H9 (cell line): ENCODE results near the gene UBE3B. TPM values are rescaled to one million over a fixed set of nuclear protein-coding genes. Genes with fewer than 3 reads are reported as not detected.

Experiments used
- DNase-seq: peaks from one replicate; pipeline ENCODE4 v3.0.0-alpha.2; 2017
- H2AFZ ChIP-seq: one replicate; pipeline ENCODE4 v1.6.1; 2013; ENCODE audit warnings: mild to moderate bottlenecking, low read length, control low read depth, moderate library complexity
- H2AK5ac ChIP-seq: 2 replicates; pipeline ENCODE4 v1.6.1; 2013; ENCODE audit warnings: low read length, control low read depth, mixed read lengths; ENCODE audit not compliant: insufficient read length
- H2BK120ac ChIP-seq: one replicate; pipeline ENCODE4 v1.6.1; 2013; ENCODE audit warnings: low read depth, mild to moderate bottlenecking, low read length, control low read depth, inconsistent platforms; ENCODE audit not compliant: poor library complexity, severe bottlenecking
- H2BK12ac ChIP-seq: 2 replicates; pipeline ENCODE4 v1.6.1; 2013; ENCODE audit warnings: low read length, control low read depth, mixed read lengths, low read depth; ENCODE audit not compliant: insufficient read length
- H2BK15ac ChIP-seq: 2 replicates; pipeline ENCODE4 v1.6.1; 2013; ENCODE audit warnings: low read depth, low read length, control low read depth
- H2BK20ac ChIP-seq: one replicate; pipeline ENCODE4 v1.6.1; 2013; ENCODE audit warnings: low read depth, mild to moderate bottlenecking, low read length, control low read depth, inconsistent platforms; ENCODE audit not compliant: poor library complexity, severe bottlenecking
- H2BK5ac ChIP-seq: 2 replicates; pipeline ENCODE4 v1.6.1; 2013; ENCODE audit warnings: low read length, control low read depth, mixed read lengths; ENCODE audit not compliant: insufficient read length
- H3K14ac ChIP-seq: 2 replicates; pipeline ENCODE4 v1.6.1; 2013; ENCODE audit warnings: low read length, control low read depth; ENCODE audit not compliant: insufficient read depth
- H3K18ac ChIP-seq: 2 replicates; pipeline ENCODE4 v1.6.1; 2013; ENCODE audit warnings: low read depth, mild to moderate bottlenecking, mixed read lengths, low read length, control low read depth; ENCODE audit not compliant: insufficient read length
- H3K23ac ChIP-seq: 2 replicates; pipeline ENCODE4 v1.6.1; 2013; ENCODE audit warnings: low read length, control low read depth, mixed read lengths, low read depth; ENCODE audit not compliant: insufficient read length
- H3K23me2 ChIP-seq: 2 replicates; pipeline ENCODE4 v1.6.1; 2013; ENCODE audit warnings: low read depth, mild to moderate bottlenecking, mixed read lengths, low read length, control low read depth; ENCODE audit not compliant: insufficient read length, poor library complexity, severe bottlenecking
- H3K27ac ChIP-seq: 2 replicates; pipeline ENCODE4 v1.5.1; 2013; ENCODE audit warnings: low read length, control low read depth, mixed read lengths, low read depth; ENCODE audit not compliant: insufficient read length
- H3K27me3 ChIP-seq: 2 replicates; pipeline ENCODE4 v1.6.1; 2013; ENCODE audit warnings: low read length, control low read depth, inconsistent platforms; ENCODE audit not compliant: insufficient read depth
- H3K4ac ChIP-seq: 2 replicates; pipeline ENCODE4 v1.6.1; 2013; ENCODE audit warnings: low read depth, mild to moderate bottlenecking, control low read depth, inconsistent platforms, low read length, moderate library complexity
- H3K4me1 ChIP-seq: 2 replicates; pipeline ENCODE4 v1.6.1; 2013; ENCODE audit warnings: low read length, control low read depth, inconsistent platforms; ENCODE audit not compliant: insufficient read depth
- H3K4me2 ChIP-seq: 2 replicates; pipeline ENCODE4 v1.6.1; 2013; ENCODE audit warnings: low read length, control low read depth, mixed read lengths; ENCODE audit not compliant: insufficient read length, insufficient read depth
- H3K56ac ChIP-seq: 2 replicates; pipeline ENCODE4 v1.6.1; 2013; ENCODE audit warnings: low read depth, mild to moderate bottlenecking, mixed read lengths, low read length, control low read depth; ENCODE audit not compliant: insufficient read length
- H3K79me1 ChIP-seq: 2 replicates; pipeline ENCODE4 v1.6.1; 2013; ENCODE audit warnings: low read depth, mild to moderate bottlenecking, moderate library complexity, low read length, control low read depth, inconsistent platforms; ENCODE audit not compliant: insufficient read depth, poor library complexity, severe bottlenecking
- H3K79me2 ChIP-seq: 2 replicates; pipeline ENCODE4 v1.6.1; 2013; ENCODE audit warnings: low read length, control low read depth, inconsistent platforms; ENCODE audit not compliant: insufficient read depth
- H3K9ac ChIP-seq: 2 replicates; pipeline ENCODE4 v1.6.1; 2013; ENCODE audit warnings: low read length, control low read depth, mixed read lengths; ENCODE audit not compliant: insufficient read length; ENCODE audit errors: extremely low read depth
- H3K9me3 ChIP-seq: one replicate; pipeline ENCODE4 v1.6.1; 2013; ENCODE audit warnings: low read depth, low read length, inconsistent platforms; ENCODE audit not compliant: control insufficient read depth
- H3T11ph ChIP-seq: one replicate; pipeline ENCODE4 v1.6.1; 2013; ENCODE audit warnings: mild to moderate bottlenecking, low read length, control low read depth, inconsistent platforms
- H4K20me1 ChIP-seq: one replicate; pipeline ENCODE4 v1.6.1; 2013; ENCODE audit not compliant: control insufficient read depth, insufficient read length, insufficient read depth
- H4K5ac ChIP-seq: 2 replicates; pipeline ENCODE4 v1.6.1; 2013; ENCODE audit warnings: low read depth, mild to moderate bottlenecking, mixed read lengths, low read length, control low read depth; ENCODE audit not compliant: insufficient read length
- H4K8ac ChIP-seq: replicated peaks from 2 replicates; pipeline ENCODE4 v1.6.1; 2013; ENCODE audit warnings: low read length, control low read depth, mixed read lengths, low read depth; ENCODE audit not compliant: insufficient read length
- H4K91ac ChIP-seq: 2 replicates; pipeline ENCODE4 v1.6.1; 2013; ENCODE audit warnings: low read depth, mild to moderate bottlenecking, moderate library complexity, mixed read lengths, low read length, control low read depth; ENCODE audit not compliant: insufficient read length
- H3K27ac Mint-ChIP-seq, 3 experiments: 2 replicates in 2 of 3; 3 replicates in 1 of 3; pipeline ENCODE4 v1.8.0; 2020 to 2021; ENCODE audit warnings: mixed read lengths in 3 of 3, mild to moderate bottlenecking in 1 of 3, moderate library complexity in 1 of 3
- H3K27me3 Mint-ChIP-seq: 2 replicates; pipeline ENCODE4 v1.8.0; 2021; ENCODE audit warnings: low read depth, mild to moderate bottlenecking, moderate library complexity, mixed read lengths
- H3K36me3 Mint-ChIP-seq, 3 experiments: 2 replicates in 2 of 3; 3 replicates in 1 of 3; pipeline ENCODE4 v1.8.0; 2020 to 2021; ENCODE audit warnings: low read depth in 3 of 3, mixed read lengths in 3 of 3; ENCODE audit not compliant: insufficient read depth in 1 of 3
- H3K4me1 Mint-ChIP-seq, 2 experiments: 2 replicates each; pipeline ENCODE4 v1.8.0; 2020; ENCODE audit warnings: mixed read lengths in 2 of 2
- H3K4me3 Mint-ChIP-seq, 2 experiments: 2 replicates in 1 of 2; 3 replicates in 1 of 2; pipeline ENCODE4 v1.8.0; 2020 to 2021; ENCODE audit warnings: mild to moderate bottlenecking in 2 of 2, mixed read lengths in 2 of 2, moderate library complexity in 1 of 2
- H3K9me3 Mint-ChIP-seq, 2 experiments: 2 replicates in 1 of 2; 3 replicates in 1 of 2; pipeline ENCODE4 v1.8.0; 2020; ENCODE audit warnings: mild to moderate bottlenecking in 2 of 2, mixed read lengths in 2 of 2, moderate library complexity in 1 of 2
- CTCF ChIP-seq: fragments of 200-600 bp; sonication (generic); conservative IDR thresholded peaks from 3 replicates; pipeline ENCODE4 v1.8.0; 2021; ENCODE audit warnings: antibody characterized with exemption, mild to moderate bottlenecking
- WGBS: extraction: QIAGEN DNeasy Blood & Tissue Kit; methylation state at CpG from one replicate; pipeline ENCODE4 v1.1.7; 2013; ENCODE audit warnings: missing lambda C conversion rate, low lambda C conversion rate, mixed read lengths; ENCODE audit not compliant: insufficient read length; ENCODE audit errors: extremely low coverage; 5-methylcytosine and 5-hydroxymethylcytosine counted together
- total RNA-seq: library from RNA; stranded (reverse); gene quantifications from 2 replicates; pipeline ENCODE4 v1.2.1, GENCODE V29; 2021

Gene UBE3B
- total RNA-seq, 1 experiment from 2014 or later, result 24.2 TPM

GRCh38 chr12:109432842-109433304 lies 44.6 kb upstream of the UBE3B start:
- no CpG with 5 or more reads among the region's 14 CpGs for WGBS
- H3K4me3 Mint-ChIP-seq, result no peak overlapping the region
- Histone ChIP-seq H2BK120ac (no peak overlapping the region), H3K9ac (no peak overlapping the region), H4K5ac (no peak overlapping the region), H3K4me2 (no peak overlapping the region), H2BK20ac (no peak overlapping the region), H3T11ph (no peak overlapping the region), H4K20me1 (no peaks in the 10 kb centered on the region), H3K27ac (no peak overlapping the region), H3K27me3 (no peaks in the 10 kb centered on the region), H3K4me1 (peaks cover 7% of the 10 kb centered on the region; the same call in 1 of the 2 replicates), H2BK15ac (no peak overlapping the region), H3K18ac (no peak overlapping the region), H2AK5ac (no peak overlapping the region), H3K4ac (no peak overlapping the region), H4K8ac (no peak overlapping the region), H4K91ac (no peak overlapping the region), H3K9me3 (no peaks in the 10 kb centered on the region), H3K79me2 (no peaks in the 10 kb centered on the region), H3K56ac (no peak overlapping the region), H3K23me2 (no peaks in the 10 kb centered on the region), H2AFZ (no peak overlapping the region), H2BK5ac (no peak overlapping the region), H2BK12ac (no peak overlapping the region), H3K79me1 (no peaks in the 10 kb centered on the region), H3K23ac (no peak overlapping the region), H3K14ac (no peak overlapping the region)
- no peaks in the 10 kb centered on the region; a peak in 1 of 5 replicates for H3K9me3 Mint-ChIP-seq
- H3K4me1 Mint-ChIP-seq, result peaks cover 39 to 46% of the 10 kb centered on the region in 2 experiments
- no peaks in the 10 kb centered on the region; the same call in 1 of the 2 replicates for H3K27me3 Mint-ChIP-seq
- H3K27ac Mint-ChIP-seq, result 0 out of 7 replicates have a peak overlapping the region, but pooled peaks of 1 of the 3 experiments have one; percentile 9
- peak; percentile 97 for DNase-seq
- H3K36me3 Mint-ChIP-seq, result no peaks in the 10 kb centered on the region
- peak; percentile 89 for TF ChIP-seq CTCF
